ENCODE data around the gene VIL1. TPM values are rescaled to one million over a fixed set of nuclear protein-coding genes. Genes with fewer than 3 reads are reported as not detected.

VIL1 gene
- total and polyA plus RNA-seq, 2 of the 13 experiments (the other 11 are each of a cell fraction or from before 2014, with no cell fraction given) = 287 to 301 TPM

- TF ChIP-seq HNF1B (CRISPR knock-in tag; IDR thresholded peaks at IDR 0.05) (peak; percentile 59; the same call in 1 of the 2 replicates), CREB1 (IDR thresholded peaks at IDR 0.05) (0 out of 2 replicates have a peak, but pooled peaks have one; percentile 11), CREB1 (CRISPR knock-in tag; IDR thresholded peaks at IDR 0.05) (no peak), PLSCR1 (CRISPR knock-in tag; IDR thresholded peaks at IDR 0.05; ENCODE audit: borderline replicate concordance) (no peak), TEAD2 (CRISPR knock-in tag; IDR thresholded peaks at IDR 0.05) (no peak), JDP2 (CRISPR knock-in tag; IDR thresholded peaks at IDR 0.05; ENCODE audit: borderline replicate concordance) (no peak), FOSL2 (CRISPR knock-in tag; IDR thresholded peaks at IDR 0.05) (no peak), ZNF598 (CRISPR knock-in tag; IDR thresholded peaks at IDR 0.05; ENCODE audit: borderline replicate concordance) (no peak), FOXO1 (CRISPR knock-in tag; IDR thresholded peaks at IDR 0.05) (no peak), HCFC1 (IDR thresholded peaks at IDR 0.05; ENCODE audit: low read depth, low read length) (no peak), TGIF2 (CRISPR knock-in tag; IDR thresholded peaks at IDR 0.05) (no peak), ZBTB2 (CRISPR knock-in tag; IDR thresholded peaks at IDR 0.05; ENCODE audit: low read depth) (no peak), RXRA (CRISPR knock-in tag; IDR thresholded peaks at IDR 0.05) (no peak; the same call in 1 of the 2 replicates), KDM5B (CRISPR knock-in tag; IDR thresholded peaks at IDR 0.05; ENCODE audit: borderline replicate concordance) (no peak), ELF1 (CRISPR knock-in tag; IDR thresholded peaks at IDR 0.05) (no peak), ZNF557 (CRISPR knock-in tag; IDR thresholded peaks at IDR 0.05) (no peak), RAD51 (IDR thresholded peaks at IDR 0.05; ENCODE audit: borderline replicate concordance) (no peak)
These were observed 24.4 kb upstream of the VIL1 start (continued) for GRCh38 chr2:218394298-218395089.

All from HepG2 (cell line).